GM12891 (cell line): Measurements from ENCODE around the gene PPIF.

Experiments used
- POLR2A ChIP-seq: IDR thresholded peaks from 2 replicates; pipeline ENCODE4 v1.6.1; 2011; ENCODE audit warnings: low read depth, low read length, control low read depth
- POLR2AphosphoS5 ChIP-seq: IDR thresholded peaks from 2 replicates; pipeline ENCODE4 v1.6.1; 2011; ENCODE audit warnings: low read depth, low read length, control low read depth
- SPI1 ChIP-seq: IDR thresholded peaks from 2 replicates; pipeline ENCODE4 v1.6.1; 2011; ENCODE audit warnings: low read depth, low read length, control low read depth

DNA sequence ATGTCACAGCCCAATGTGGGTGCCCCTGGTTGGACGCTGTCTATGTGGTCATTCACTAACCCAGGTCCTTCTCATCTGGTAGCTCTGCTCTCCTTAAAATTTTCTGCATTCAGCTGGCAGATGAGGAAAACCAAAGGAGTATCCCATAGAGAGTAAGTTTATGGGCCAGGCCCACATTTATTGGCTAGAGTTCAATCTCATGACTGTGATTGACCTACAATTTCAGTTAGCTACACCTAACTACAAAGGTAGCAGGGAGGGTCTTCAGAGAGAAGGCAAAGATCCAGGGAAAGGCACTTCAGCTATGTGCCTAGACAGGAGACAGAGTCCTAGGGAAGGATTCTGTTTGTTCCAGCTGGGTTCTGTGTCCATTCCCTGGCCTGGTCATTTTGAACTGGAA is 23.7 kb upstream of the PPIF start:
- no peak for TF ChIP-seq POLR2A
- no peak for TF ChIP-seq POLR2AphosphoS5
- no peak for TF ChIP-seq SPI1
